DMS 273 (cell line): ENCODE measurements around the gene APCDD1L.
"Not testable (repeated sequence)": the region's sequence is repeated elsewhere in the genome, so short reads cannot be mapped to it uniquely, and the experiment has no call there.

Source experiments
- DNase-seq: peaks from one replicate; lab custom pipeline; 2025; ENCODE audit not compliant: unreplicated experiment; lab: John Stamatoyannopoulos, UW

APCDD1L gene

DNA sequence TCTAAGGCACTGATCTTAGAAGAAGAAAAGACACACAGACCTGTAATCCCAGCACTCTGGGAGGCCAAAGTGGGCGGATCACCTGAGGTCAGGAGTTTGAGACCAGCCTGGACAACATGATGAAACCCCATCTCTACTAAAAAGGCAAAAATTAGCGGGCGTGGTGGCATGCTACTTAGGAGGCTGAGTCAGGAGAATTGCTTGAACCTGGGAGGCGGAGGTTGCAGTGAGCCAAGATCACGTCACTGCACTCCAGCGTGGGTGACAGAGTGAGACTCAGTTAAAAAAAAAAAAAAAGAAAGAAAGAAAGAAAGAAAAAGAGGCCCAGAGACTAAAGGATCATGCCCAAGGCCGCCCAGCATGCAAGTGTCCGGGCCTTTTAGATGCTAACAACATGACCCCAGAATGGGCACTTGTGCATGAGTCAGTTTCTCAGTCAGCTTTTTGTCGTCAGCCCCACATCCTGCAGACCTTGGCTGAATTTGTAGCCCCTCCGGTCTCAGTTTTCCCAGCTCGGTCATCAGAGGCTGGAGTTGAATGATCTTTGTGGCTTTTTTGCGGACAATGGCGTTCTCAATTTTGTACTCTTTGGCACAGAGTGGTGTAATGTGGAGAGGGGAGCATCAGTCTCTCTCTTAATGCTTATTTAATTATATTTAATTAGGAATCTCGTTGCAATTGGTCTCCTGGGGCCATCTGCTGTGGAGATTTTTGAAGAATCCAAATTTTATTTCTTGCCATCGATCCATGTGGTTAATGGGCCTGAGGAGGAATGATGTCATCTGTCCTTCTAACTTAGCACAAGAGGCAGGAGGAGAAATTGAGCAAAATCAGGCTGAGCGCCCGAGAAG is 30.6 kb upstream of the APCDD1L start:
- DNase-seq: no peak

DNA sequence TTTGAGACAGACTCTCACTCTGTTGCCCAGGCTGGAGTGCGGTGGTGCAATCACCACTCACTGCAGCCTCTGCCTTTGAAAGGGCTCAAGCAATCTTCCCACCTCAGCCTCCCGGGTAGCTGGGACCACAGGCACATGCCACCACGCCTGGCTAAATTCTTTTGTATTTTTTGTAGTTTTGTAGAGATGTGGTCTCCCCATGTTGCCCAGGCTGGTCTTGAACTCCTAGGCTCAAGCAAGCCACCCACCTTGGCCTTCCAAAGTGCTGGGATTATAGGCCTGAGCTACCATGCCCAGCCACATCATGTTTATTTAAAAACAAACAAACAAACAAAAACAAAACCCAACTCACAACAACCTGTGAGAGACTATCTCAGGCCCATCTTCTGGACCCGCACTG is 29.7 kb upstream of the APCDD1L start:
- no peak for DNase-seq

DNA sequence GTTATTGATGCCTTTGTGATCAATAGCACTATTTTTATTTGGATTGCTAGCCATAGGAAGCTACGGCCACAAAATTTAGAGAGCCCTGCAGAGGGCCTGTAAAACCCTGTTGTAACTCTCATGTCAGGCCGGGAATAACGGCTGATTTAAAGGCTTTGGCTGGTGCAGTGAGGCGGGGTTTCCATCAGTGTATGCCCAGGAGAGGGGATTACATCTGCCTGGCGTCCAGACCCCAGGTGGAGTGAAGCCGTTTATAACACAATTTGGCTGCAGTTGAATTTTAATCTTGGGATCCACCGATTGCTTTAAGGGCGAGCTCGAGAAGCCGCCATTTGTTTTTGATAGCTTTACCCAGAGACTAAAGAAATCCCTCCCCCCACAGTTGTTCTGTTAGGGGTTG is 29.1 kb upstream of the APCDD1L start:
- no peak for DNase-seq

DNA sequence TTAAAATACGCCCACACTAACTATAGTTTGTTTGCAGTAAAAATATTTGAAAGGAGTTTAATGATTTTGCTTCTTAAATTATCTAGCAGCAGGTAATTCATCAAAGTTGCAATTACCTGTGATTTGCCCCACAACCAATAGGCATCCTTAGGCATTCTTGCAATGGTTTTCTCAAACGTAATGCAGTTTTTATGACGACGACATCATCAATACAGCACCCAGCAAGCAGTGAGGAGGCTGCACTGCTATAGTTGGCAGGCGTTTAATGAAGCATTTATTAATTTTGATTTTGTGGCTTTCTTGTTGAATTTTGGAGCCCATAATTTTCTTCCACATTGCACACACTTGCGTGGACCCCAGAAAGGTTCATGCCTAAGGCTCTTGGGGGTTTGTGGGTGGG is 28.1 kb upstream of the APCDD1L start:
- DNase-seq: no peak

DNA sequence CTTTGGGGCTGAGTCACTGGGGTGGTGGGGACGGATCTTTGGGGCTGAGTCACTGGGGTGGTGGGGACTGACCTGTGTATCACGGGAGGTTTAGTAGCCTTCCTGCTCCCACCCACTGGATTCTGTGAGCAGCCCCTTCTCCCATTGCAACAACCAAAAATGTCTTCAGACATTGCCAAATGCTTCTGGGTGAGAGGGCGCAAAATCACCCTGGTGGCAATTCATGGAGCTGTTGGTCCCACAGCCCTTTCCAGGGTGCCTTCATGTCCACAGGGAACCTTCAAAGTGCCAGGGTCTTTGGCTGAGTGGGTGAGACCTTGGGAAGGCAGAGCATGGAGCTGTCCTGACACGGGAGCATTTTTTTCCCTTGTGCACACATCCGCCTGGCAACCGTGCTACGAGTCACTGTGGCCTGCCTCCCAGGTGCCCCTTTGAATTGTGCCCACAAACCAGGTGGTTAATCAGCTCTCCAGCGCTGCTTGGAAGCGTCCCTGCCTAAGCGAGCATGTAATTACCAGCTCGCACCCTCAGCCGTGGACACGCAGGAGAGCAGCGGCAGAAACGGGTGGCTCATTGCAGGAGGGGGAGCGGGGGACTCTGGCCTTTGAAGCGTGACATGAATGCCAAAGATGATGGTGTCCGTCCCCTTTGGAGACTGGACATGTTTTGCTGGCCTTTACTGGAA is 27.4 kb upstream of the APCDD1L start:
- DNase-seq: no peak

DNA sequence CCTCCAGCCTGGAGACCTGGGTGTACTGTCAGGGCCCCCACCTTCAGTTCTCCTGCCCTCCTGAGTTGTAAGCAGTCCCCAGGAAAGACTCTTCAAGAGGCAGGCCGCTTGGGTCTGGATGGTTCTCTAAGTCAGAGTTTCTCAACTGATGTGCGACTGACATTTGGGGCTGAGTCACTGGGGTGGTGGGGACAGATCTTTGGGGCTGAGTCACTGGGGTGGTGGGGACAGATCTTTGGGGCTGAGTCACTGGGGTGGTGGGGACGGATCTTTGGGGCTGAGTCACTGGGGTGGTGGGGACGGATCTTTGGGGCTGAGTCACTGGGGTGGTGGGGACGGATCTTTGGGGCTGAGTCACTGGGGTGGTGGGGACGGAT is 26.8 kb upstream of the APCDD1L start:
- not testable (repeated sequence) for DNase-seq

DNA sequence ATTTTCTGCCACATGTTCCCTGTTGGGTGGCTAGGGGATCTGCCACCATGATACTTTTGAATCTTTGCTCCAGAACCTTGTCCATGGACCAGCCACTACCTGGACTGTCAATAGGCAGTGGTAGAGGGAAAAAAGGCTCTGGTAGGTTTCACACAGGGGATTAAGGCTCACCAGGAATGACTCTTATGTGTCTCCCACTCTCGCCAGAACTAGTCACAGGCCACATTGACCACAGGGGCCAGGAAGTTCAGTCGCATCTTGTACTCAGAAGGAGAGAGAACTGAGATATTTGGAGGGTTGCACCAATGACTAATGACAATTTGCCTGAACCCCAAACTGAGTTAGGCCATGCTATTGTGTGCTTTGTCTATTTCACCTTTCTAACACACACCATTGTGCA is 23.6 kb upstream of the APCDD1L start:
- no peak for DNase-seq

DNA sequence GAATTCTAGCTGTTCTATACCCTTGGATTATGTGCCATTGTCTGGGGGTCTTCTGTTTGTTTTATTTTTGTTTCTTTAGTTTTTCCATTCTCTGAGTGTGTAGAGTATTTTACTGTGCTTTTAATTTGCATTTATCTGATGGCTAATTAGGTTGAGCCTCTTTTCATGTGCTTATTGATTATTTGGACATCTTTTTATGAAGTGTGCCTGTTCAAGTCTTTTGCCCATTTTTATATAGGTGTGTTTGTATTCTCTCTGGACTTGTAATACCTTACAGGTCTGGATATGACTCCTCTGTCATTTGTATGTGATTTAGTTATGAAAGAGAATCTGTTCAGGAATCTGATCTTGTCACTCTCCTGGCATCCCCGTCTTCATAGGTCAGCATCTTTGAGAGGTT is 22.6 kb upstream of the APCDD1L start:
- DNase-seq: no peak

DNA sequence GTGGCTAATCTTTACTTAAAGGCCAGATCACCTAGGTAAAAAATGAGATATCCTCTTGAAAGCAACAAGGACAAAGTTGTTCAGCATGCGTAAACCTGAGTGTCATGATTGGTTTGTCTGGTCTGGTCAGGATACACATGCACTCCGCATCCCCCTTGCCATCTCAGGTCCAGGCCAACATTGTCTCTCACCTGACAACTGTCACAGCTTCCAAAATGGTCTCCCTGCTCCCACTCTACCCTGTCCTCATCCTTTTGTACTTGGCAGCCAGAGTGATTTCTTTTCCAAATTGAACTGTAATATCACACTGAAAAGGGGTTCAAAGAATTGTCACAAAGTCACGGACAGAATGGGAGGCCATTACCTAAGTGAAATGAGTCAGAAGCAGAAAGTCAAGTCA is 21.1 kb upstream of the APCDD1L start:
- no peak for DNase-seq

DNA sequence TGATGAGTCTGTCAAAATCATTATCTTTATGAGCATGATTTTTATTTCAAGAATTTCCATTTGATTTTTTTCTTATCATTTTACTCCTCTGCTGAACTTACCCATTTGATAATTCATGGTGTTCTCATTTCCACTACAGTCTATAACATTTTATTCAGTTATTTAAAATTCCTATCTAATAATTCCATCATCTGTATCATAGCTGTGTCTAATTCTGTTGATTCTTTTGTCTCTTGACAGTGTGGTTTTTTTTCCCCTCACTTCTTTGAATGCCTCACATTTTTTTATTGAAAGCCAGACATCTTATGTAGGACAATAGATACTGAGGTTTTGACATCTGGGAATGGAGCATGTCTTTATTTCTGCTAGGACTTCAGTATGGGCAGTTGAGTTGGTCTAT is 16.5 kb upstream of the APCDD1L start:
- no peak for DNase-seq

DNA sequence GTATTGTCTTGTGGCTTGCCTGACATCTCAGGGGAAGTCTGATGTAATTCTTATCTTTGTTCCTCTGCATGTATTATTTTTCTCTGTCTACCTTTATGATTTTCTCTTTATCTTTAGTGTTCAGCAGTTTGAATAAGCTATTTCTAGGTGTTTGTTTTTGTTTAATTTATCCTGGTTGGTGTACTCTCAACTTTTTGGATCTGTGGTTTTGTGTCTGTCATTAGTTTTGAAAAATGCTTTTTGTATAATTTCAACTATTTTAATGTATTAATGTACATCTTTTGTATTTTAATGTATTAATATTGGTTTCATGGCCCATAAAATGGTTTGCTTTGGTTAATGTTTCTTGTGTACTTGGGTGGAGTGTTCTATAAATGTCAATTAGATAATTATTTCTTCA is 15.9 kb upstream of the APCDD1L start:
- DNase-seq: no peak

DNA sequence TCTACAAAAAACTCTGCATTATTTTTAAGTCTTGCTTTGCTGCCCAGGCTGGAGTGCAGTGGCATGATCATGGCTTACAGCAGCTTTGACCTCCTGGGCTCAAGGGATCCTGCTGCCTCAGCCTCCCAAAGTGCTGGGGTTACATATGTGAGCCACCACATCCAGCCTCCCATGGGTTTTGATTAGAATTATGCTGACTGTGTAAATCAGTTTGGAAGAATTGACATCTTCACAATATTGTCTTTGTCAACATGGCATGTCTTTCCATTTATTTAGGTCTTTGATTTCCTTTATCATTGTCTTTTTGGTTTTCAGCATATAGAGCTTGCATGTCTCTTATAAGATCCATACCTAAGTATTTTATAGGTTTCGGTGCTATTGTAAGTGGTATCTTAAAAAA is 13.2 kb upstream of the APCDD1L start:
- DNase-seq: no peak

DNA sequence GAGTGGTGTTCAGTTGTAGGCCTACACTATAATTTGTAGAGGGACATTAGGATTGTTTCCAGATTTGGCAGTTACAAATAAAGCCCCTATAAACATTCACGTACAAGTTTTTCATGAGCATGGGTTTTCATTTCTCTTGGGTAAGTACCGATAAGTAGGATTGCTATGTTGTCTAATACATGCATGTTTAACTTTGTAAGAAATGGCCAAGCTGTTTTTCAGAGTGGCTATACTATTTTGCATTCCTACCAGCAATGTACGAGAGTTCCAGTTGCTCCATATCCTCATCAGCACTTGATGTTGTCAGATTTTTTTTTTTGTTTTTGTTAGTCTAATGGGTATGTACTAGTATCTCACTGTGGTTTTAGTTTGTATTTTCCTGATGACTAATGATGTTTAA is 11.2 kb upstream of the APCDD1L start:
- DNase-seq: no peak

DNA sequence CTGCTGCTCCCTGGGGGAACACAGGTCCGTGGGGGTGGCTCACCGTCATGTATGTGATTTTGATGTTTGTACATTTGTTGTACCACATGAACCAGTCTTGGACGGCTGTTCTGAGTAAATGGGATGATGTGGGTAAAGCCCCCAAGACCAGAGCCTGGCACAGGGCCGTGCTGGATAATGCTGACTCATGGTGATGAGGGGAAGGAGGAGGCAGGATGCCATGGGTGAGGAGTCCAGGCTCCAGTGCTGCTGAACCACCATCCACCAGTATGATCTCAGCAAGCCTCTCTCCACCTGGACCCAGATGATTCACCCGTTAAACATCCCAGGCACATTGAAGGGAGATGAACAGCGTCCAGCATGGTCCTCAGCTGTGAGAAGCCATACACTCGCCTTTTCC is 9.6 kb upstream of the APCDD1L start:
- DNase-seq: no peak

DNA sequence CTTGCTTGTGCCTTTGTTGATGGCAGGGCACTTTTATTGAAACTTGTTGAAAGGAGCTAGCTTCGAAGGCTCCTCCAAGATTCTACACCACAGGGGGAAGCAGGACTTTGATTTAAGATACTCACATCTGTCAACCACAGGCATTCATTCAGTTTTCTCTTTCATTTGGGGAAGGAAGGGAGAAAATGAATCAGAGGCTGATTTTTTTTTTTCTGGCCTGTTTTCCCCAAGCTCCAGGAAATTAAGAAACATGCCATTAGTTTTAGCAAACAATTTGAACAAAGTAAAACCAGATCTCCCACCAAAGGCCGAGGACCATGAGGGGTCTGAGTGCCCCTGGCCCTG is 8.7 kb upstream of the APCDD1L start:
- DNase-seq: no peak

DNA sequence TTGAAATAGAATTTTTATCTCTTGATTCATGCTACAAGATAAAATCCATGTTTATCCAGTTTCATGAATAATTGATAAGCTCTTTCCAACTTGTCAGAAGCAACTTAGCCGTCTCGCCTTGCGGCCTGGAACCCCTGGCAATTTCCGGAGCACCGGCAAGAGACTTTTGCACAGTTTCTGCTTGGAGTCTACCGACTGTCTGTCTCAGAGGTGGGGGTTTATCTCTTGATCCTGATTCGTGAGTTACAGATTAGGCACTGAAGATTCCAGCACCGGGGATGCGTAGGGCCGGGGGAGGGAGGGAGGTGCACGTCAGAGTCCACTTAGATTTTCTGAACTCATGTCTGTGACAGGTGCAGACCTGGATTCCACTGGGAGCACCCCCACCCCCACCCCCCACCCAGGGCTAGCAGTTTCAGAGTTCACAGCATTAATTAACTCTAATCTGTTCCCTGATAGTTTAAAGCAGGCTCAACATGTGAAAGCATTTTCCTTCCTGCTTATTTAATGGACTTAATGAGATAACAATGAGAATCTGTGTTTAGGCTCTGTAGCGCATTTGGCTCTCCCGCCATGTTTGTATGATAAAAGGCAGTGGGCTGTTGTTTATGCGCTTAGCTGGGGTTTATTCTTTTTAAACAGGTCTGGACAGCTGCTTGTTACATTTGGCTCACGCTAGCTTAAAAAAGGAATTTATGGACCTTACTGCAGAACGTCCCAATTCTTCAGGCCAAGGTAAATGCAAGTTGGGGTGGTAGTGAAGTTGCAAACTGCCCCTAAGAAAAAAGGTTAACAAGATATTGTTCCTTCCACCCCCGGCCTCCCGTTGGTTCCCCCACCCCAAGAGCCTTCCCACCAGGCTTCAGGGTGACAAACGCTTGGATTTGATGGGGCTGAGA is 8.1 kb upstream of the APCDD1L start:
- peak; percentile 68 for DNase-seq

DNA sequence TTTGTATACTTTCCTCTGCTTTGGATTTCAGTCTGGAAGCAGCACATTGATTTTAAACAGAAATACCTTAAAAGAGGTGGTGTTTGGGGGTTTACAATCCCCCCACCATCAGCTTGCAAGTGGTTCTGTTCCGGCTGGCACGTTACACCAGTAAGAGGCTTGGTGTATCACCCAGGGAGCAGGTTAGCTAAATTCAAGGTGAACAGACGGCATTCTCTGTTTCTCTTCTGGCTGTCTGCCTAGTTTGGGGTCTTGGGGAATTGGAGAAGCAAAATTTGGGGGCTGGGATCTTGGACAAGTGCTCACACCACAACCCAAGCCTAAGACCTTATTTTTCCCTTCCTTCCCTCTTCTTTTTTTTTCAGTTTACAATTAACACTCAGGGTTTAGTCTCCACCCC is 7.5 kb upstream of the APCDD1L start:
- peak; percentile 52 for DNase-seq

DNA sequence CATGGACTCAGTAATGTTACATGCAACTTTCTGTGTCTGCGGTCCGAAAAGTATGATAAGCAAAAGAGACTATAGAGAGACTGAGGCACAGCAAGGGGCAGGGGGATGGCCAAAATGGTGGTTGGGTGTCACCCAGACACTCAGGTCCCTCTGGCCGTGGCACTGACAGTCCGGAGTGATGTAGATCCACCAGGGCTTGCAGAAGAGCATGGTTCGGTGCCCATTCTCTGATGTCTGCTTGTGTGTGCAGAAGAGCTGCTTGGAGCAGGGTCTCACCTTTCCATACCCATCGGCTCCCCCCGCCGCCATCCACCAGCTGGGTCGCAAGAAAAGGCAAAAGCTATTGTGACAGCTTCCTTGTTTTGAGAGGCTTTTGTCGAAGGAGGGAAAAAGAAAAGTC is 6.6 kb upstream of the APCDD1L start:
- no peak for DNase-seq

DNA sequence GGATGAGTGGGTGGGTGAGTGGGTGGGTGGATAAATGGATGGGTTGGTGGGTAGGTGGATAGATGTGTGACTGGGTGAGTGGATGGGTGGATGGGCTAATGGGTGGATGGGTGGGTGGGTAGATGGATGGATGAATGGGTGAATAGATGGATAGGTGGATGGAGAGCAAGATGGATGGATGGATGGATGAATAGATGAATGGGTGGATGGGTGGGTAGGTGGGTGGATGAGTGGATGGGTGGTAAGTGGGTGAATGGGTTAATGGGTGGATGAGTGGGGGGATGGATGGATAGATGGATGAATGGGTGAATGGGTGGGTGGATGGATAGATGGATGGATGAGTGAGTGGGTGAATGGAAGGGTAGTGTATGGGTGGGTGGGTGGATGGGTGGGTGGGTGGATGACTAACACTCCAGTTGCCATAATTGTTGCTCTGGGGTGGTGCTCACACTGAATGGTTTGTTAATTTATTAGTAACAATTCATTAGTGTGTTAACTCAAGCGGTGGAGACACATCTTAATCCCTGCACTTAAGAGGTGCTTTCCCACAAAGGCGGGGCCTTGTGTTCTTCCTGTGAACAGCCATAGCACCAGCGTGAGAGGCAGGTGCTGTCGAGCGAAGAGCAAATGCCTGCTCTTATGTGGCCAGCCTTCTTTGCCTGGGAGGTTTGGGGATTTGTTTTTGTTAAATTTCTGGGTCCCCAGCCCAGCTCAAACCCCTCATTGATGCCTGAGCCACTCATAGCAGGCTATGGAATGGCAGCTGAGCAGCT is 4.9 kb upstream of the APCDD1L start:
- no peak for DNase-seq

DNA sequence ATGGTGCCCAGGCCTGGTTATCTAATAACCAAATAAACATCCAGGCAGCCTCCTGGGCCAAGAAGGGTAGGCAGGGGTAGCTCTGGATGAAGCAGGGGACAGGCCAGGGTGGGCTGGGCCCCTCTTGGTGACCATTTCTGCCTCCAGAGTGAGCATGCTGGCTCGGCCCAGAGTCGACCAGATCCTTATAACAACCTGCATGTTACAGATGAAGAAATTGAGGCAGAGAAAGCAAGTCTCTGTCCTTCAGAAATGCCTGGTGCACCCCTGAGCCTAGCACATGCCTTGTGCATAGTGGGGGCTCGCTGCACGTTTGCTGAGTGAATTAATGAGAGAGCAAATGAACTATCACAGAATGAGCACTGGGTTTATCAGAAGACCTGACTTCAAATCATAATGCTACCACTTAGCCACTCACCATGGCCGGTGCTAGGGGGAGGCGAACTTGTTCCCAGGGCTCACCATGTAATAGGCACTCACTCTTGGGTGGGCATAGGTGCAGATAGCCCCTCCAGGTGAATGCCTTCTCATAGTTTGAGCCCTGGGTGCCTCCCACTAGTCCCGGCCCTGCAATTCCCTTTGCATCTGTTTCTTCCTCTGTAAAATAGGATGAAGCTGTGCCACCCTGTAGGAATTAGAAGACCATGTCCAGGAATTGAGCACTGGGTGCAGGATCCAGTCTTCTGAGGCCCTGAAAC is 3.8 kb upstream of the APCDD1L start:
- DNase-seq: no peak

DNA sequence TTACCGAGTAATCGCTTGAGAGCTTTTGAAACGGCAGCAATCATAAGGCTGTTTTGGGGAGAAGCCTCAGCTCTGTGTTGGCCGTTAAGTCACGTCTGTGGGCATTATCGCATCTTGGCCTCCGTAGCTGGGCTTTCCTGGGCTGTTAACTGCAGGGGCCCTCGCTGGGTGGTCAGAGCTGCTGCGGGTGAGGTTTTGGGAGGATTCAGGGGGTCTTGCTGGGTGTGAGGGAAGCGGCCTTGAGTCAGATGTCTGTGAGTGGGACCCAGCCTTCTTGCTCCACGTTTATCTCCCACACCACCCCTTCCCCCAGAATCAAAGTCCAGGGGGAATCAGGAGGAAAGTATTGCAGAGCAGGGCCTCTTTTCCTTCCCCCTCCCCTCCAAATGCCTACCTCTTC is 3.2 kb upstream of the APCDD1L start:
- DNase-seq: no peak
